Measurements from ENCODE around the gene CCDC80.

The CCDC80 gene

GRCh38 chr3:112561484-112561733 is 79.5 kb downstream of the CCDC80 start:
- Histone ChIP-seq H2AFZ (ENCODE audit: low read depth) (peak overlapping the region; percentile 83), H3K4me2 (peak overlapping the region; percentile 84), H3K4me1 (ENCODE audit: low read depth, poor library complexity, severe bottlenecking) (peaks cover 38% of the 10 kb centered on the region), H4K20me1 (ENCODE audit: insufficient read depth) (no peaks in the 10 kb centered on the region), H3K27ac (peak overlapping the region; percentile 79), H3K36me3 (ENCODE audit: insufficient read depth) (no peaks in the 10 kb centered on the region; the same call in 1 of the 2 replicates), H3K9ac (peak overlapping the region; percentile 76), H3K4me3 (IDR thresholded peaks at IDR 0.05; ENCODE audit: insufficient read depth, low read depth, low read length) (no peak overlapping the region), H3K27me3 (ENCODE audit: insufficient read depth, low read depth) (no peaks in the 10 kb centered on the region), H3K79me2 (ENCODE audit: insufficient read depth, low read depth) (peaks cover 46% of the 10 kb centered on the region)
- TF ChIP-seq CTCF (conservative IDR thresholded peaks at IDR 0.05; ENCODE audit: low read depth, low read length) = no peak

GRCh38 chr3:112560721-112561483 is 80.0 kb downstream of the CCDC80 start:
- H3K4me3 ChIP-seq (IDR thresholded peaks at IDR 0.05; ENCODE audit: insufficient read depth, low read depth, low read length) = peak overlapping the region; percentile 3
- no peaks in the 10 kb centered on the region; the same call in 1 of the 2 replicates for H3K36me3 ChIP-seq (ENCODE audit: insufficient read depth)
- H3K4me1 ChIP-seq (ENCODE audit: low read depth, poor library complexity, severe bottlenecking) = peaks cover 38% of the 10 kb centered on the region
- peaks cover 49% of the 10 kb centered on the region for H3K79me2 ChIP-seq (ENCODE audit: insufficient read depth, low read depth)
- no peaks in the 10 kb centered on the region for H3K27me3 ChIP-seq (ENCODE audit: insufficient read depth, low read depth)
- TF ChIP-seq CTCF (conservative IDR thresholded peaks at IDR 0.05; ENCODE audit: low read depth, low read length) = no peak
- H3K4me2 ChIP-seq = peak overlapping the region; percentile 84
- peak overlapping the region; percentile 83 for H2AFZ ChIP-seq (ENCODE audit: low read depth)
- H3K27ac ChIP-seq = peak overlapping the region; percentile 79
- no peaks in the 10 kb centered on the region for H4K20me1 ChIP-seq (ENCODE audit: insufficient read depth)
- peak overlapping the region; percentile 76 for H3K9ac ChIP-seq

- H3K4me2 ChIP-seq = peak overlapping the region; percentile 84
- peak overlapping the region; percentile 76 for H3K9ac ChIP-seq
- peak overlapping the region; percentile 3 for H3K4me3 ChIP-seq (IDR thresholded peaks at IDR 0.05; ENCODE audit: insufficient read depth, low read depth, low read length)
- TF ChIP-seq CTCF (conservative IDR thresholded peaks at IDR 0.05; ENCODE audit: low read depth, low read length) = no peak
- peak overlapping the region; percentile 79; the same call in 1 of the 2 replicates for H3K27ac ChIP-seq
- H3K27me3 ChIP-seq (ENCODE audit: insufficient read depth, low read depth) = no peaks in the 10 kb centered on the region
- peaks cover 38% of the 10 kb centered on the region for H3K4me1 ChIP-seq (ENCODE audit: low read depth, poor library complexity, severe bottlenecking)
- H3K36me3 ChIP-seq (ENCODE audit: insufficient read depth) = no peaks in the 10 kb centered on the region; the same call in 1 of the 2 replicates
- peak overlapping the region; percentile 83; the same call in 1 of the 2 replicates for H2AFZ ChIP-seq (ENCODE audit: low read depth)
- no peaks in the 10 kb centered on the region for H4K20me1 ChIP-seq (ENCODE audit: insufficient read depth)
- peaks cover 55% of the 10 kb centered on the region for H3K79me2 ChIP-seq (ENCODE audit: insufficient read depth, low read depth)
Measured at GRCh38 chr3:112560307-112560706, 80.6 kb downstream of the CCDC80 start.

- H3K4me1 ChIP-seq (ENCODE audit: low read depth, poor library complexity, severe bottlenecking) = peaks cover 30% of the 10 kb centered on the region
- H3K79me2 ChIP-seq (ENCODE audit: insufficient read depth, low read depth) = peaks cover 78% of the 10 kb centered on the region
- H3K9ac ChIP-seq = no peak overlapping the region
- no peaks in the 10 kb centered on the region; the same call in 1 of the 2 replicates for H4K20me1 ChIP-seq (ENCODE audit: insufficient read depth)
- H3K27ac ChIP-seq = no peak overlapping the region
- TF ChIP-seq CTCF (conservative IDR thresholded peaks at IDR 0.05; ENCODE audit: low read depth, low read length) = no peak
- no peak overlapping the region for H3K4me3 ChIP-seq (IDR thresholded peaks at IDR 0.05; ENCODE audit: insufficient read depth, low read depth, low read length)
- H3K36me3 ChIP-seq (ENCODE audit: insufficient read depth) = no peaks in the 10 kb centered on the region; the same call in 1 of the 2 replicates
- H3K27me3 ChIP-seq (ENCODE audit: insufficient read depth, low read depth) = no peaks in the 10 kb centered on the region
- no peak overlapping the region for H3K4me2 ChIP-seq
- H2AFZ ChIP-seq (ENCODE audit: low read depth) = no peak overlapping the region
Measured at GRCh38 chr3:112557976-112558375, 83.0 kb downstream of the CCDC80 start.
